Neural progenitor cell (in vitro differentiated cells): Measurements from ENCODE around the gene ERGIC3. TPM values are rescaled to one million over a fixed set of nuclear protein-coding genes. Genes with fewer than 3 reads are reported as not detected.

ENCODE experiments used
- DNase-seq: peaks from one replicate; pipeline ENCODE4 v3.0.0-alpha.2; 2016; ENCODE audit warnings: low spot score
- H2AFZ ChIP-seq: fragments of 200-600 bp; sonication (generic); replicated peaks from 2 replicates; pipeline ENCODE4 v1.6.1; 2016; ENCODE audit warnings: antibody characterized with exemption
- H3F3A ChIP-seq: fragments of 200-600 bp; sonication (generic); 2 replicates; pipeline ENCODE4 v1.6.1; 2016; ENCODE audit warnings: antibody characterized with exemption, low read depth
- H3K27ac ChIP-seq: fragments of 200-600 bp; sonication (generic); 2 replicates; pipeline ENCODE4 v1.5.1; 2016; ENCODE audit warnings: mild to moderate bottlenecking
- H3K27me3 ChIP-seq: fragments of 200-600 bp; sonication (generic); 2 replicates; pipeline ENCODE4 v1.6.1; 2016; ENCODE audit warnings: mild to moderate bottlenecking, moderate library complexity
- H3K36me3 ChIP-seq: fragments of 200-600 bp; sonication (generic); 2 replicates; pipeline ENCODE4 v1.5.1; 2016
- H3K4me1 ChIP-seq: fragments of 200-600 bp; sonication (generic); 2 replicates; pipeline ENCODE4 v1.6.1; 2016; ENCODE audit warnings: mixed run types
- H3K4me2 ChIP-seq: fragments of 200-600 bp; sonication (generic); 2 replicates; pipeline ENCODE4 v1.6.1; 2016
- H3K4me3 ChIP-seq: fragments of 200-600 bp; sonication (generic); 2 replicates; pipeline ENCODE4 v1.5.1; 2016
- H3K79me2 ChIP-seq: fragments of 200-600 bp; sonication (generic); 2 replicates; pipeline ENCODE4 v1.6.1; 2016; ENCODE audit warnings: low read depth
- H3K9ac ChIP-seq: fragments of 200-600 bp; sonication (generic); 2 replicates; pipeline ENCODE4 v1.6.1; 2016
- H3K9me3 ChIP-seq: fragments of 200-600 bp; sonication (generic); 2 replicates; pipeline ENCODE4 v1.5.1; 2016; ENCODE audit warnings: low read depth
- H4K20me1 ChIP-seq: fragments of 200-600 bp; sonication (generic); 2 replicates; pipeline ENCODE4 v1.6.1; 2016; ENCODE audit warnings: low read depth
- H3K27ac Mint-ChIP-seq: 3 replicates; pipeline ENCODE4 v1.8.0; 2021; ENCODE audit warnings: mixed read lengths
- H3K27me3 Mint-ChIP-seq: 2 replicates; pipeline ENCODE4 v1.8.0; 2022; ENCODE audit warnings: low read depth, mild to moderate bottlenecking, inconsistent platforms, moderate library complexity, mixed read lengths; ENCODE audit not compliant: insufficient read depth
- H3K36me3 Mint-ChIP-seq: 3 replicates; pipeline ENCODE4 v1.8.0; 2021; ENCODE audit warnings: mixed read lengths
- H3K4me1 Mint-ChIP-seq: 3 replicates; pipeline ENCODE4 v1.8.0; 2021; ENCODE audit warnings: mixed read lengths
- H3K4me3 Mint-ChIP-seq: 3 replicates; pipeline ENCODE4 v1.8.0; 2021; ENCODE audit warnings: mild to moderate bottlenecking, moderate library complexity, mixed read lengths
- H3K9me3 Mint-ChIP-seq: 3 replicates; pipeline ENCODE4 v1.8.0; 2020; ENCODE audit warnings: mixed read lengths
- EZH2 ChIP-seq: fragments of 200-600 bp; sonication (generic); IDR thresholded peaks from 2 replicates; pipeline ENCODE4 v1.6.1; 2017; ENCODE audit warnings: antibody characterized with exemption, mild to moderate bottlenecking, moderate library complexity
- EZH2phosphoT487 ChIP-seq: fragments of 200-600 bp; sonication (generic); IDR thresholded peaks from 2 replicates; pipeline ENCODE4 v1.6.1; 2017; ENCODE audit warnings: antibody characterized with exemption
- total RNA-seq: library from RNA; depleted of rRNA; stranded (reverse); fragments of >200 nt; gene quantifications from 2 replicates; pipeline ENCODE4 v1.2.3, GENCODE V29; 2015; ENCODE audit warnings: low replicate concordance
- TF ChIP-seq, protein P1 (sequence below): fragments of 200-600 bp; sonication (generic); IDR thresholded peaks from 2 replicates; pipeline ENCODE4 v1.5.1; 2017; ENCODE audit warnings: antibody characterized with exemption, mild to moderate bottlenecking

Gene ERGIC3
- total RNA-seq, 1 donor from 2014 or later, result 271 TPM

DNA sequence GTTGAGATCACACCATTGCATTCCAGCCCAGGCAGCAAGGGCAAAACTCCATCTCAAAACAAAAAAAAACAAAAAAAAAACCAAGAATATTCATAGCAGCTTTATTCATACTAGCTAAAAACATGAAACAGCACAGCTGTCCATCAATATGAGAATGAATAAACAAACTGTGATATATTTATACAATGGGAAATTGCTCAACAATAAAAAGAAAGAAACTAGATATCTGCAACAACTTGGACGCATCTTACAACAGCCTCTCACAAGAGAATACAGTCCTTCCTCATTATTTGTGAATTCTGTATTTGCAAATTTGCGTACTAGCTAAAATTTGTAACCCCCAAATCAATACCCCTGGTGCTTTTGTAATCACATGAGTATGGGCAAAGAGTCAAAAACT is 45.6 kb downstream of the ERGIC3 start:
- TF ChIP-seq EZH2phosphoT487, result no peak
- TF ChIP-seq, protein P1, sequence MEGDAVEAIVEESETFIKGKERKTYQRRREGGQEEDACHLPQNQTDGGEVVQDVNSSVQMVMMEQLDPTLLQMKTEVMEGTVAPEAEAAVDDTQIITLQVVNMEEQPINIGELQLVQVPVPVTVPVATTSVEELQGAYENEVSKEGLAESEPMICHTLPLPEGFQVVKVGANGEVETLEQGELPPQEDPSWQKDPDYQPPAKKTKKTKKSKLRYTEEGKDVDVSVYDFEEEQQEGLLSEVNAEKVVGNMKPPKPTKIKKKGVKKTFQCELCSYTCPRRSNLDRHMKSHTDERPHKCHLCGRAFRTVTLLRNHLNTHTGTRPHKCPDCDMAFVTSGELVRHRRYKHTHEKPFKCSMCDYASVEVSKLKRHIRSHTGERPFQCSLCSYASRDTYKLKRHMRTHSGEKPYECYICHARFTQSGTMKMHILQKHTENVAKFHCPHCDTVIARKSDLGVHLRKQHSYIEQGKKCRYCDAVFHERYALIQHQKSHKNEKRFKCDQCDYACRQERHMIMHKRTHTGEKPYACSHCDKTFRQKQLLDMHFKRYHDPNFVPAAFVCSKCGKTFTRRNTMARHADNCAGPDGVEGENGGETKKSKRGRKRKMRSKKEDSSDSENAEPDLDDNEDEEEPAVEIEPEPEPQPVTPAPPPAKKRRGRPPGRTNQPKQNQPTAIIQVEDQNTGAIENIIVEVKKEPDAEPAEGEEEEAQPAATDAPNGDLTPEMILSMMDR, result no peak
- TF ChIP-seq EZH2, result no peak
- Histone ChIP-seq H3K9me3 (no peaks in the 10 kb centered on the region), H3K36me3 (no peaks in the 10 kb centered on the region), H4K20me1 (no peaks in the 10 kb centered on the region), H3F3A (no peaks in the 10 kb centered on the region), H3K27me3 (no peaks in the 10 kb centered on the region), H2AFZ (no peak overlapping the region), H3K4me2 (no peak overlapping the region), H3K9ac (no peak overlapping the region), H3K79me2 (no peaks in the 10 kb centered on the region), H3K4me3 (no peak overlapping the region), H3K4me1 (no peaks in the 10 kb centered on the region), H3K27ac (no peak overlapping the region)
- no peak overlapping the region for H3K4me3 Mint-ChIP-seq
- DNase-seq, result no peak
- no peaks in the 10 kb centered on the region for H3K9me3 Mint-ChIP-seq
- H3K4me1 Mint-ChIP-seq, result no peaks in the 10 kb centered on the region
- H3K27ac Mint-ChIP-seq, result no peak overlapping the region
- peaks cover 8% of the 10 kb centered on the region for H3K27me3 Mint-ChIP-seq
- no peaks in the 10 kb centered on the region for H3K36me3 Mint-ChIP-seq

DNA sequence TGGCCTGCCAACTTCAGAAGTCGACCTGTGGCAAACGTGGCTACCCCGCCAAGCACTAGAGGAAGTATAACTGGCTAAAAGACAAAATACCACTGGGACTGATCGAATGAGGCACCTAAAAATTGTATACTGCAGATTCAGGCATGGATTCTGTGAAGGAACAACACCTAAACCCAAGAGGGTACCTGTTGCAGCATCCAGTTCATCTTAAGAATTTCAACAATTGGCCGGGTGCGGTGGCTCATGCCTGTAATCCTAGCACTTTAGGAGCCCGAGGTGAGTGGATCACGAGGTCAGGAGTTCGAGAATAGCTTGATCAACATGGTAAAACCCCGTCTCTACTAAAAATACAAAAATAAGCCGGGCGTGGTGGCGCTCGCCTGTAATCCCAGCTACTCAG is 46.5 kb downstream of the ERGIC3 start:
- no peaks in the 10 kb centered on the region for H3K79me2 ChIP-seq
- H3K36me3 Mint-ChIP-seq, result no peaks in the 10 kb centered on the region
- no peak overlapping the region for H3K27ac ChIP-seq
- H2AFZ ChIP-seq, result no peak overlapping the region
- no peaks in the 10 kb centered on the region for H3F3A ChIP-seq
- H3K27me3 ChIP-seq, result no peaks in the 10 kb centered on the region
- H3K36me3 ChIP-seq, result no peaks in the 10 kb centered on the region
- peaks cover 6% of the 10 kb centered on the region for H3K27me3 Mint-ChIP-seq
- TF ChIP-seq EZH2phosphoT487 (no peak), EZH2 (no peak)
- TF ChIP-seq, protein P1, result no peak
- no peak overlapping the region for H3K4me3 Mint-ChIP-seq
- H4K20me1 ChIP-seq, result no peaks in the 10 kb centered on the region
- no peaks in the 10 kb centered on the region for H3K4me1 ChIP-seq
- H3K4me1 Mint-ChIP-seq, result no peaks in the 10 kb centered on the region
- DNase-seq, result no peak
- no peak overlapping the region for H3K4me2 ChIP-seq
- H3K27ac Mint-ChIP-seq, result no peak overlapping the region
- H3K4me3 ChIP-seq, result no peak overlapping the region
- no peaks in the 10 kb centered on the region for H3K9me3 ChIP-seq
- H3K9ac ChIP-seq, result no peak overlapping the region
- no peaks in the 10 kb centered on the region for H3K9me3 Mint-ChIP-seq

GRCh38 chr20:35592339-35592974 is 50.6 kb downstream of the ERGIC3 start:
- TF ChIP-seq EZH2 (no peak), EZH2phosphoT487 (no peak)
- TF ChIP-seq, protein P1, result no peak
- DNase-seq, result no peak
- no peaks in the 10 kb centered on the region for H3F3A ChIP-seq
- H3K79me2 ChIP-seq, result no peaks in the 10 kb centered on the region
- H2AFZ ChIP-seq, result no peak overlapping the region
- H4K20me1 ChIP-seq, result no peaks in the 10 kb centered on the region
- H3K9me3 Mint-ChIP-seq, result no peaks in the 10 kb centered on the region
- H3K4me2 ChIP-seq, result no peak overlapping the region
- H3K36me3 Mint-ChIP-seq, result no peaks in the 10 kb centered on the region
- no peaks in the 10 kb centered on the region for H3K36me3 ChIP-seq
- no peak overlapping the region for H3K4me3 Mint-ChIP-seq
- H3K27me3 ChIP-seq, result no peaks in the 10 kb centered on the region
- H3K27me3 Mint-ChIP-seq, result peaks cover 8% of the 10 kb centered on the region
- no peak overlapping the region for H3K4me3 ChIP-seq
- no peak overlapping the region for H3K9ac ChIP-seq
- peaks cover 2% of the 10 kb centered on the region for H3K4me1 ChIP-seq
- H3K9me3 ChIP-seq, result no peaks in the 10 kb centered on the region
- H3K27ac ChIP-seq, result no peak overlapping the region
- peaks cover 5% of the 10 kb centered on the region for H3K4me1 Mint-ChIP-seq
- no peak overlapping the region for H3K27ac Mint-ChIP-seq
